Panc1 (cell line): ENCODE results near the gene CAPN2. TPM values are rescaled to one million over a fixed set of nuclear protein-coding genes. Genes with fewer than 3 reads are reported as not detected.

Experiments used
- ATAC-seq: fragments of 200-7000 bp; cut with Tn5 transposase; 2 replicates; pipeline ENCODE4 v1.9.1; 2020; ENCODE audit warnings: mild to moderate bottlenecking, moderate library complexity
- BruUV-seq: library from RNA; stranded (reverse); fragments of 400-500 nt; replicated peaks from 2 replicates; lab custom pipeline; 2021; lab: Mats Ljungman, UMichigan
- CTCF ChIA-PET: fragments of 300-600 bp; sonication (Branson Sonifier 250); formaldehyde crosslinking; loops from one replicate; lab custom pipeline; 2022; ENCODE audit warnings: antibody characterized with exemption; lab: Charles Lee
- POLR2A ChIA-PET: fragments of 300-600 bp; sonication (Branson Sonifier 250); formaldehyde crosslinking; loops from one replicate; lab custom pipeline; 2022; ENCODE audit warnings: antibody characterized with exemption; lab: Charles Lee
- DNase-seq: peaks from one replicate; pipeline ENCODE4 v3.0.0-alpha.2; 2010; ENCODE audit warnings: low read depth, low spot score
- H3K27ac ChIP-seq: 2 replicates; pipeline ENCODE4 v1.5.1; 2011; ENCODE audit warnings: mild to moderate bottlenecking, low read length, inconsistent platforms
- H3K27me3 ChIP-seq: fragments of 200-500 bp; sonication (Bioruptor generic); 2 replicates; pipeline ENCODE4 v1.6.0; 2014; ENCODE audit warnings: low read length, inconsistent platforms; ENCODE audit not compliant: control insufficient read depth, insufficient read depth
- H3K36me3 ChIP-seq: fragments of 200-500 bp; sonication (Bioruptor generic); 2 replicates; pipeline ENCODE4 v1.5.1; 2014; ENCODE audit warnings: inconsistent platforms, mild to moderate bottlenecking, low read length, moderate library complexity; ENCODE audit not compliant: control insufficient read depth, insufficient read depth
- H3K4me1 ChIP-seq: 2 replicates; pipeline ENCODE4 v1.5.1; 2011; ENCODE audit warnings: inconsistent platforms, mild to moderate bottlenecking, low read length, moderate library complexity; ENCODE audit not compliant: control insufficient read depth, insufficient read depth
- H3K4me3 ChIP-seq, 2 experiments: 2 replicates each; pipeline ENCODE4 v1.5.1; 2011 to 2012; ENCODE audit warnings: low read depth in 2 of 2, low read length in 2 of 2, mild to moderate bottlenecking in 2 of 2, inconsistent platforms in 1 of 2, moderate library complexity in 1 of 2
- H3K9me3 ChIP-seq: fragments of 200-500 bp; sonication (Bioruptor generic); 2 replicates; pipeline ENCODE4 v1.5.1; 2014; ENCODE audit warnings: low read depth, mild to moderate bottlenecking, inconsistent platforms, low read length, moderate library complexity; ENCODE audit not compliant: control insufficient read depth, insufficient read depth
- CTCF ChIP-seq: fragments of 450-650 bp; IDR thresholded peaks from 2 replicates; pipeline ENCODE4 v1.5.1; 2017; ENCODE audit warnings: mild to moderate bottlenecking
- POLR2AphosphoS5 ChIP-seq: IDR thresholded peaks from 2 replicates; pipeline ENCODE4 v1.6.1; 2012; ENCODE audit warnings: mild to moderate bottlenecking, low read depth, low read length, moderate library complexity
- REST ChIP-seq, 2 experiments: IDR thresholded peaks; 2 replicates each; pipeline ENCODE4 v1.6.1; 2011 to 2012; ENCODE audit warnings: low read depth in 2 of 2, control low read depth in 1 of 2, low read length in 1 of 2, mild to moderate bottlenecking in 1 of 2, moderate library complexity in 1 of 2; ENCODE audit not compliant: insufficient read depth in 1 of 2
- SIN3A ChIP-seq: IDR thresholded peaks from 2 replicates; pipeline ENCODE4 v1.6.1; 2012; ENCODE audit warnings: low read depth, mild to moderate bottlenecking, low read length, moderate library complexity, borderline replicate concordance; ENCODE audit not compliant: insufficient read depth
- TCF7L2 ChIP-seq: IDR thresholded peaks from 2 replicates; pipeline ENCODE4 v1.6.1; 2011; ENCODE audit warnings: mild to moderate bottlenecking, low read depth, low read length, inconsistent platforms
- in situ Hi-C: cut with HindIII; loops from 2 replicates; pipeline ENCODE4 v1.10.0; 2016; ENCODE audit warnings: low sequenced_read_pairs, low pct_unique_long_range_greater_than_20kb
- intact Hi-C: fragments of 100-400 bp; cut with micrococcal nuclease; formaldehyde crosslinking; loops from one replicate; pipeline ENCODE4 v1.10.0; 2022; ENCODE audit not compliant: unreplicated experiment
- total RNA-seq: library from RNA; stranded (reverse); gene quantifications from one replicate; pipeline ENCODE4 v1.2.1, GENCODE V29; 2021; ENCODE audit not compliant: unreplicated experiment

The CAPN2 gene
- total RNA-seq, 1 experiment from 2014 or later: 171 TPM

DNA sequence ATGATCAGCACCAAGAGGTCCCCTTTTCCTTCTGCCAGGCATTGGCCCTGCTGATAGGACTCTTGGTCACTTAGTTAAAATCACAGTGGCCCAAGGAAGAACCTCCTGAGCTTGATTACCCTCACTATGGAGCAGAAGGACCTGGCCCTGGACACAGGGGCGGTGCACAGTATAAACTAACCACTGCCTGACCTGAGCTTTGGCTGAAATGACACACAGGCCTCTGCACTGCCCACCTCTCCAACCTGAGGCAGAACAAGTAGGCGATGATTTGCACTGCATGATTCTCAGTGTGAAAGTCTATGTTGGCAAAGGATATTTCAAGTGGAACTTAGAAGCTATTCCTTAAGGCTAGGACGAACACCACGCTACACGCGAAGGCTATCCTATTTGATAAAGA, 48.5 kb downstream of the CAPN2 start:
- intact Hi-C loops: no loop called here
- ATAC-seq (no peak), DNase-seq (no peak)
- Histone ChIP-seq H3K9me3 (no peaks in the 10 kb centered on the region), H3K27ac (no peak overlapping the region; the same call in 1 of the 2 replicates), H3K4me1 (no peaks in the 10 kb centered on the region), H3K36me3 (peaks cover 13% of the 10 kb centered on the region; the same call in 1 of the 2 replicates), H3K27me3 (no peaks in the 10 kb centered on the region), H3K4me3 (no peak overlapping the region)
- TF ChIP-seq SIN3A (no peak), TCF7L2 (no peak), POLR2AphosphoS5 (no peak), REST (IDR thresholded peaks at IDR 0.05; ENCODE audit: insufficient read depth in 1 of 2, low read depth in 2 of 2, low read length in 1 of 2) (no peak), CTCF (no peak)
- in situ Hi-C loops: no loop called here
- BruUV-seq: no TSS peak
- CTCF ChIA-PET: no interaction called here
- POLR2A ChIA-PET: interaction anchor here (0.5 kb wide), 1 partner anchor 61 kb away, joined by 4 read pairs; no protein-coding TSS in a partner anchor

DNA sequence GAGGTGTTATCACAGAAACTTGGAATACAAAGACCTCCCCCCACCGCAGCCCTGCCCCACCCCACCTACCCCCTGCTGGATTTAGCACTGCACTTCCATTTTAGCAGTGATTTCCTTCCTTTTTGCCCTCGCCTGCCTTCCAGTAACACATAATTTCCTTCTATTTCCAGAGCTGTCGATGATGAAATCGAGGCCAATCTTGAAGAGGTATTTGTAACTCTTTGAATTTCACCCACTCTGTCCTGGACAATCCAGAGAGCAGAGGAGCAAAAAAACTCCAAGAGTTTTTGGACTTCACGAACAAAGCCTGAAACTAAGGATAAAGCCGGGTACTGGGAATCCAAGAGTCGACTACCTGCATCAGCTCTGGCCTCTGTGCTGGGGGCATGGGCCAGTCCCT, 49.1 kb downstream of the CAPN2 start:
- H3K4me1 ChIP-seq: no peaks in the 10 kb centered on the region
- TF ChIP-seq POLR2AphosphoS5 (no peak), REST (IDR thresholded peaks at IDR 0.05; ENCODE audit: insufficient read depth in 1 of 2, low read depth in 2 of 2, low read length in 1 of 2) (no peak), TCF7L2 (no peak), CTCF (no peak), SIN3A (no peak)
- no peak overlapping the region for H3K27ac ChIP-seq
- POLR2A ChIA-PET: no interaction called here
- intact Hi-C loops: no loop called here
- in situ Hi-C loops: no loop called here
- BruUV-seq: no TSS peak
- no peak for ATAC-seq
- no peak for DNase-seq
- peaks cover 13% of the 10 kb centered on the region; the same call in 1 of the 2 replicates for H3K36me3 ChIP-seq
- CTCF ChIA-PET: no interaction called here
- no peak overlapping the region for H3K4me3 ChIP-seq
- no peaks in the 10 kb centered on the region for H3K9me3 ChIP-seq
- no peaks in the 10 kb centered on the region for H3K27me3 ChIP-seq
